Measurements from ENCODE around the gene DSCAML1. TPM values are rescaled to one million over a fixed set of nuclear protein-coding genes. Genes with fewer than 3 reads are reported as not detected.

DSCAML1 gene
- total and polyA plus RNA-seq, 4 experiments from 2014 or later = 1.00 to 1.0 TPM; not detected in 2

GRCh38 chr11:117731722-117732290 is 65.2 kb downstream of the DSCAML1 start:
- H3K36me3 ChIP-seq (ENCODE audit: insufficient read depth, low read length) = no peaks in the 10 kb centered on the region
- CTCF ChIA-PET (ENCODE audit: partially characterized antibody) = no interaction called here
- Mint-ChIP-seq H3K27me3 (peaks cover 6 to 8% of the 10 kb centered on the region in 2 donors), H3K4me1 (no peaks in the 10 kb centered on the region), H3K27ac (no peak overlapping the region), H3K9me3 (no peaks in the 10 kb centered on the region), H3K36me3 (no peaks in the 10 kb centered on the region), H3K4me3 (no peak overlapping the region)
- POLR2A ChIA-PET (ENCODE audit: partially characterized antibody) = no interaction called here
- intact Hi-C loops (cut with micrococcal nuclease) = no loop called here
- H3K4me3 ChIP-seq (ENCODE audit: low read length in 2 of 2) = no peak overlapping the region
- no peaks in the 10 kb centered on the region for H3K27me3 ChIP-seq (ENCODE audit: insufficient read depth, low read length)
- H3K4me1 ChIP-seq (ENCODE audit: insufficient read depth, low read length) = no peaks in the 10 kb centered on the region
- no peak overlapping the region for H3K27ac ChIP-seq (ENCODE audit: low read depth, low read length)
- no peaks in the 10 kb centered on the region for H3K9me3 ChIP-seq (ENCODE audit: control insufficient read depth in 1 of 2, low read length in 2 of 2)
- DNase-seq = no peak

- Histone ChIP-seq H3K4me3 (ENCODE audit: low read length in 2 of 2) (no peak overlapping the region), H3K27ac (ENCODE audit: low read depth, low read length) (no peak overlapping the region), H3K4me1 (ENCODE audit: insufficient read depth, low read length) (no peaks in the 10 kb centered on the region), H3K27me3 (ENCODE audit: insufficient read depth, low read length) (no peaks in the 10 kb centered on the region), H3K36me3 (ENCODE audit: insufficient read depth, low read length) (no peaks in the 10 kb centered on the region), H3K9me3 (ENCODE audit: control insufficient read depth in 1 of 2, low read length in 2 of 2) (no peaks in the 10 kb centered on the region)
- POLR2A ChIA-PET (ENCODE audit: partially characterized antibody) = no interaction called here
- H3K27ac Mint-ChIP-seq = no peak overlapping the region
- no peak for DNase-seq
- H3K9me3 Mint-ChIP-seq = no peaks in the 10 kb centered on the region
- CTCF ChIA-PET (ENCODE audit: partially characterized antibody) = no interaction called here
- intact Hi-C loops (cut with micrococcal nuclease) = no loop called here
- H3K4me3 Mint-ChIP-seq = no peak overlapping the region
- no peaks in the 10 kb centered on the region for H3K36me3 Mint-ChIP-seq
- no peaks in the 10 kb centered on the region for H3K4me1 Mint-ChIP-seq
- H3K27me3 Mint-ChIP-seq = peaks cover 6 to 12% of the 10 kb centered on the region in 2 donors
These were observed 66.7 kb downstream of the DSCAML1 start for GRCh38 chr11:117730208-117730800.

- H3K9me3 Mint-ChIP-seq = no peaks in the 10 kb centered on the region
- Histone ChIP-seq H3K4me3 (ENCODE audit: low read length in 2 of 2) (no peak overlapping the region), H3K27me3 (ENCODE audit: insufficient read depth, low read length) (no peaks in the 10 kb centered on the region), H3K36me3 (ENCODE audit: insufficient read depth, low read length) (no peaks in the 10 kb centered on the region), H3K9me3 (ENCODE audit: control insufficient read depth in 1 of 2, low read length in 2 of 2) (no peaks in the 10 kb centered on the region), H3K27ac (ENCODE audit: low read depth, low read length) (no peak overlapping the region), H3K4me1 (ENCODE audit: insufficient read depth, low read length) (no peaks in the 10 kb centered on the region)
- ChIA-PET POLR2A (ENCODE audit: partially characterized antibody) (no interaction called here), CTCF (ENCODE audit: partially characterized antibody) (no interaction called here)
- DNase-seq = no peak
- no peak overlapping the region for H3K27ac Mint-ChIP-seq
- peaks cover 0 to 10% of the 10 kb centered on the region in 2 donors for H3K27me3 Mint-ChIP-seq
- intact Hi-C loops (cut with micrococcal nuclease) = no loop called here
- no peaks in the 10 kb centered on the region for H3K36me3 Mint-ChIP-seq
- H3K4me3 Mint-ChIP-seq = peak overlapping the region in 1 of 8 donors; percentile 58
- no peaks in the 10 kb centered on the region for H3K4me1 Mint-ChIP-seq
These were observed 71.8 kb downstream of the DSCAML1 start for GRCh38 chr11:117725048-117725734.

- POLR2A ChIA-PET (ENCODE audit: partially characterized antibody) = no interaction called here
- Histone ChIP-seq H3K36me3 (ENCODE audit: insufficient read depth, low read length) (no peaks in the 10 kb centered on the region), H3K4me3 (ENCODE audit: low read length in 2 of 2) (no peak overlapping the region), H3K27me3 (ENCODE audit: insufficient read depth, low read length) (no peaks in the 10 kb centered on the region), H3K9me3 (ENCODE audit: control insufficient read depth in 1 of 2, low read length in 2 of 2) (no peaks in the 10 kb centered on the region), H3K4me1 (ENCODE audit: insufficient read depth, low read length) (no peaks in the 10 kb centered on the region), H3K27ac (ENCODE audit: low read depth, low read length) (no peak overlapping the region)
- CTCF ChIA-PET (ENCODE audit: partially characterized antibody) = no interaction called here
- H3K36me3 Mint-ChIP-seq = no peaks in the 10 kb centered on the region
- no peaks in the 10 kb centered on the region for H3K4me1 Mint-ChIP-seq
- peaks cover 0 to 10% of the 10 kb centered on the region in 2 donors for H3K27me3 Mint-ChIP-seq
- H3K4me3 Mint-ChIP-seq = no peak overlapping the region
- intact Hi-C loops (cut with micrococcal nuclease) = no loop called here
- H3K9me3 Mint-ChIP-seq = no peaks in the 10 kb centered on the region
- no peak for DNase-seq
- H3K27ac Mint-ChIP-seq = no peak overlapping the region
These were observed 72.4 kb downstream of the DSCAML1 start for GRCh38 chr11:117724621-117725020.

- Histone ChIP-seq H3K9me3 (ENCODE audit: control insufficient read depth in 1 of 2, low read length in 2 of 2) (no peaks in the 10 kb centered on the region), H3K4me1 (ENCODE audit: insufficient read depth, low read length) (no peaks in the 10 kb centered on the region), H3K27me3 (ENCODE audit: insufficient read depth, low read length) (no peaks in the 10 kb centered on the region), H3K36me3 (ENCODE audit: insufficient read depth, low read length) (no peaks in the 10 kb centered on the region), H3K4me3 (ENCODE audit: low read length in 2 of 2) (no peak overlapping the region), H3K27ac (ENCODE audit: low read depth, low read length) (no peak overlapping the region)
- Mint-ChIP-seq H3K27ac (no peak overlapping the region), H3K36me3 (no peaks in the 10 kb centered on the region), H3K27me3 (peaks cover 0 to 9% of the 10 kb centered on the region in 2 donors), H3K9me3 (no peaks in the 10 kb centered on the region), H3K4me3 (no peak overlapping the region), H3K4me1 (no peaks in the 10 kb centered on the region)
- ChIA-PET CTCF (ENCODE audit: partially characterized antibody) (no interaction called here), POLR2A (ENCODE audit: partially characterized antibody) (no interaction called here)
- intact Hi-C loops (cut with micrococcal nuclease) = no loop called here
- DNase-seq = no peak
These were observed 72.9 kb downstream of the DSCAML1 start for GRCh38 chr11:117724104-117724503.

- Histone ChIP-seq H3K9me3 (ENCODE audit: control insufficient read depth in 1 of 2, low read length in 2 of 2) (no peaks in the 10 kb centered on the region), H3K4me3 (ENCODE audit: low read length in 2 of 2) (no peak overlapping the region), H3K27me3 (ENCODE audit: insufficient read depth, low read length) (no peaks in the 10 kb centered on the region), H3K27ac (ENCODE audit: low read depth, low read length) (no peak overlapping the region), H3K36me3 (ENCODE audit: insufficient read depth, low read length) (no peaks in the 10 kb centered on the region), H3K4me1 (ENCODE audit: insufficient read depth, low read length) (no peaks in the 10 kb centered on the region)
- H3K36me3 Mint-ChIP-seq = no peaks in the 10 kb centered on the region
- no peak overlapping the region for H3K27ac Mint-ChIP-seq
- H3K4me3 Mint-ChIP-seq = no peak overlapping the region
- intact Hi-C loops (cut with micrococcal nuclease) = no loop called here
- no peak for DNase-seq
- CTCF ChIA-PET (ENCODE audit: partially characterized antibody) = interaction anchor here (1.0 kb wide), 1 partner anchor 11 kb away, joined by 3 read pairs; no protein-coding TSS in a partner anchor
- H3K9me3 Mint-ChIP-seq = no peaks in the 10 kb centered on the region
- no peaks in the 10 kb centered on the region for H3K4me1 Mint-ChIP-seq
- POLR2A ChIA-PET (ENCODE audit: partially characterized antibody) = no interaction called here
- H3K27me3 Mint-ChIP-seq = peaks cover 0 to 13% of the 10 kb centered on the region in 2 donors
These were observed 73.6 kb downstream of the DSCAML1 start for GRCh38 chr11:117723277-117724024.

GRCh38 chr11:117722082-117722481 is 74.9 kb downstream of the DSCAML1 start:
- intact Hi-C loops (cut with micrococcal nuclease) = no loop called here
- H3K9me3 ChIP-seq (ENCODE audit: control insufficient read depth in 1 of 2, low read length in 2 of 2) = no peaks in the 10 kb centered on the region
- no peaks in the 10 kb centered on the region for H3K36me3 ChIP-seq (ENCODE audit: insufficient read depth, low read length)
- DNase-seq = no peak
- Mint-ChIP-seq H3K4me3 (no peak overlapping the region), H3K27ac (no peak overlapping the region), H3K27me3 (peaks cover 0 to 9% of the 10 kb centered on the region in 2 donors), H3K36me3 (no peaks in the 10 kb centered on the region), H3K4me1 (no peaks in the 10 kb centered on the region), H3K9me3 (no peaks in the 10 kb centered on the region)
- H3K27me3 ChIP-seq (ENCODE audit: insufficient read depth, low read length) = no peaks in the 10 kb centered on the region
- no peaks in the 10 kb centered on the region for H3K4me1 ChIP-seq (ENCODE audit: insufficient read depth, low read length)
- CTCF ChIA-PET (ENCODE audit: partially characterized antibody) = interaction anchor here (1.0 kb wide), 1 partner anchor 10 kb away, joined by 3 read pairs; no protein-coding TSS in a partner anchor
- no peak overlapping the region for H3K4me3 ChIP-seq (ENCODE audit: low read length in 2 of 2)
- POLR2A ChIA-PET (ENCODE audit: partially characterized antibody) = no interaction called here
- no peak overlapping the region for H3K27ac ChIP-seq (ENCODE audit: low read depth, low read length)
